GM12878 (cell line): ENCODE results near the gene SLC6A1. TPM values are rescaled to one million over a fixed set of nuclear protein-coding genes. Genes with fewer than 3 reads are reported as not detected.

Source experiments
- ATAC-seq: fragments of 200-7000 bp; cut with Tn5 transposase; 3 replicates; pipeline ENCODE4 v1.9.1; 2020; ENCODE audit warnings: mild to moderate bottlenecking, moderate library complexity
- BruUV-seq: library from RNA; stranded (reverse); fragments of 400-500 nt; replicated peaks from 2 replicates; lab custom pipeline; 2021; lab: Mats Ljungman, UMichigan
- CTCF ChIA-PET: fragments of 300-600 bp; sonication (Branson Sonifier 250); formaldehyde crosslinking; extraction: SDS; loops from one replicate; lab custom pipeline; 2021; ENCODE audit warnings: inconsistent platforms; lab: Yijun Ruan, JAX
- POLR2A ChIA-PET: fragments of 350-600 bp; formaldehyde crosslinking; extraction: SDS; loops from one replicate; lab custom pipeline; 2021; ENCODE audit warnings: inconsistent platforms; lab: Charles Lee
- RAD21 ChIA-PET: fragments of 300-600 bp; sonication (Branson Sonifier 250); formaldehyde crosslinking; loops from one replicate; lab custom pipeline; 2023; ENCODE audit warnings: antibody characterized with exemption; ENCODE audit not compliant: unreplicated experiment; lab: Charles Lee
- SMC1A ChIA-PET: fragments of 300-600 bp; sonication (Branson Sonifier 250); formaldehyde crosslinking; loops from one replicate; lab custom pipeline; 2023; ENCODE audit not compliant: unreplicated experiment, uncharacterized antibody; lab: Charles Lee
- DNase-seq: peaks from one replicate; pipeline ENCODE4 v3.0.0-alpha.2; 2011; ENCODE audit warnings: low read depth, low spot score
- FAIRE-seq: peaks from 3 replicates; lab custom pipeline; 2011; peaks lifted over from hg19 to GRCh38; lab: Jason Lieb, UNC
- H2AFZ ChIP-seq: 2 replicates; pipeline ENCODE4 v1.6.0; 2011; ENCODE audit warnings: low read depth, low read length, control low read depth; ENCODE audit not compliant: control insufficient read depth
- H3K27ac ChIP-seq: 2 replicates; pipeline ENCODE4 v1.5.1; 2011; ENCODE audit warnings: control low read depth; ENCODE audit not compliant: control insufficient read depth, insufficient read depth
- H3K27me3 ChIP-seq, 2 experiments: replicated peaks in 1 of 2; 2 replicates each; pipeline versions ENCODE4 v1.6.0 to v1.6.1; 2011; ENCODE audit warnings: low read length in 1 of 2; ENCODE audit not compliant: control insufficient read depth in 2 of 2, insufficient read depth in 2 of 2
- H3K36me3 ChIP-seq, 2 experiments: 2 replicates each; pipeline ENCODE4 v1.5.1; 2011; ENCODE audit warnings: low read length in 1 of 2; ENCODE audit not compliant: control insufficient read depth in 2 of 2, insufficient read depth in 2 of 2
- H3K4me1 ChIP-seq: 2 replicates; pipeline ENCODE4 v1.6.1; 2011; ENCODE audit warnings: mild to moderate bottlenecking, low read length, moderate library complexity, mixed read lengths; ENCODE audit not compliant: control insufficient read depth, insufficient read depth
- H3K4me2 ChIP-seq: 2 replicates; pipeline ENCODE4 v1.6.0; 2011; ENCODE audit warnings: control low read depth; ENCODE audit not compliant: control insufficient read depth, insufficient read depth
- H3K4me3 ChIP-seq: fragments of 200-600 bp; sonication (generic); 2 replicates; pipeline ENCODE4 v1.5.1; 2016
- H3K79me2 ChIP-seq: 2 replicates; pipeline ENCODE4 v1.6.0; 2011; ENCODE audit warnings: low read length; ENCODE audit not compliant: control insufficient read depth, insufficient read depth
- H3K9ac ChIP-seq: 2 replicates; pipeline ENCODE4 v1.8.0; 2011; ENCODE audit warnings: low read length, control low read depth, mixed read lengths; ENCODE audit not compliant: control insufficient read depth, insufficient read depth
- H3K9me3 ChIP-seq: replicated peaks from 3 replicates; pipeline ENCODE4 v1.5.1; 2011; ENCODE audit warnings: mild to moderate bottlenecking, low read length; ENCODE audit not compliant: control insufficient read depth, insufficient read depth
- H4K20me1 ChIP-seq: 2 replicates; pipeline ENCODE4 v1.6.0; 2011; ENCODE audit not compliant: control insufficient read depth, insufficient read depth
- ATF7 ChIP-seq: fragments of 450-650 bp; IDR thresholded peaks from 2 replicates; pipeline ENCODE4 v1.6.1; 2016; ENCODE audit warnings: low read depth, mild to moderate bottlenecking
- CTCF ChIP-seq, 3 experiments: IDR thresholded peaks in 2 of 3; conservative IDR thresholded peaks in 1 of 3; 2 replicates each; pipeline ENCODE4 v1.5.1; 2011; ENCODE audit warnings: low read depth in 3 of 3, low read length in 3 of 3, mild to moderate bottlenecking in 3 of 3, control low read depth in 2 of 3, moderate library complexity in 2 of 3, inconsistent platforms in 1 of 3, mixed read lengths in 1 of 3; ENCODE audit not compliant: control insufficient read depth in 2 of 3, insufficient read depth in 1 of 3; ENCODE audit errors: extremely low read depth in 1 of 3
- HDAC2 ChIP-seq: fragments of 200-600 bp; sonication (generic); IDR thresholded peaks from 2 replicates; pipeline ENCODE4 v1.6.1; 2017
- IRF5 ChIP-seq: fragments of 450-650 bp; IDR thresholded peaks from 2 replicates; pipeline ENCODE4 v1.6.1; 2017; ENCODE audit warnings: borderline replicate concordance
- NKRF ChIP-seq: fragments of 450-650 bp; conservative IDR thresholded peaks from 2 replicates; pipeline ENCODE4 v1.6.1; 2017; ENCODE audit warnings: mild to moderate bottlenecking, moderate library complexity
- RB1 ChIP-seq: fragments of 450-650 bp; formaldehyde crosslinking; IDR thresholded peaks from 2 replicates; pipeline ENCODE4 v1.6.1; 2017; ENCODE audit warnings: mild to moderate bottlenecking, borderline replicate concordance
- RELA ChIP-seq: fragments of 450-650 bp; IDR thresholded peaks from 2 replicates; pipeline ENCODE4 v1.8.0; 2014; ENCODE audit warnings: borderline replicate concordance; ENCODE audit not compliant: partially characterized antibody
- RFX5 ChIP-seq: IDR thresholded peaks from 2 replicates; pipeline ENCODE4 v1.6.1; 2011; ENCODE audit warnings: low read depth, low read length, improper control_type of control experiment
- TCF12 ChIP-seq: IDR thresholded peaks from 2 replicates; pipeline ENCODE4 v1.6.1; 2011; ENCODE audit warnings: low read depth, mild to moderate bottlenecking, low read length
- YY1 ChIP-seq: IDR thresholded peaks from 2 replicates; pipeline ENCODE4 v1.6.1; 2011; ENCODE audit warnings: low read depth, mild to moderate bottlenecking, low read length
- WGBS: methylation state at CpG from one replicate; pipeline ENCODE4 v1.1.6; 2016; ENCODE audit warnings: low lambda C conversion rate; ENCODE audit not compliant: insufficient replicate concordance, insufficient coverage; ENCODE audit errors: missing lambda C conversion rate; 5-methylcytosine and 5-hydroxymethylcytosine counted together
- in situ Hi-C: fragments of 300-500 bp; cut with MboI; formaldehyde crosslinking; loops from 9 replicates; pipeline ENCODE4 v1.14.3; 2018; ENCODE audit warnings: mixed read lengths
- intact Hi-C: fragments of 100-400 bp; cut with micrococcal nuclease; formaldehyde crosslinking; loops from one replicate; pipeline ENCODE4 v1.14.2; 2022; ENCODE audit not compliant: unreplicated experiment
- polyA plus RNA-seq, 11 experiments: library from polyadenylated mRNA; depleted of rRNA in 4 of 11; unstranded in 6 of 11; stranded (reverse) in 5 of 11; fragments of >200 nt; fragmentation: Nextera tagmentation in 4 of 11; fragmentation: Illumina TruSeq in 1 of 11; extraction: Ambion mirVana in 4 of 11; extraction: Trizol in 1 of 11; gene quantifications; 1 replicate in 1 of 11; 2 replicates in 10 of 11; pipeline versions ENCODE4 v1.2.1 to v1.2.3, GENCODE V29; 2011 to 2016; ENCODE audit warnings: inconsistent platforms in 2 of 11, missing spikeins in 2 of 11, low read depth in 1 of 11
- total RNA-seq, 4 experiments: library from RNA; depleted of rRNA in 3 of 4; stranded (reverse); fragments of >200 nt in 3 of 4; fragmentation: Illumina TruSeq in 1 of 4; extraction: Trizol in 1 of 4; gene quantifications; 2 replicates each; pipeline versions ENCODE4 v1.2.1 to v1.2.3, GENCODE V29; 2013 to 2021
- TF ChIP-seq, protein P1 (sequence below): fragments of 450-650 bp; IDR thresholded peaks from 2 replicates; pipeline ENCODE4 v1.6.1; 2017; ENCODE audit warnings: mild to moderate bottlenecking, low read depth, inconsistent platforms; ENCODE audit not compliant: poor library complexity, severe bottlenecking

Gene SLC6A1
- total and polyA plus RNA-seq, 10 of the 15 experiments (the other 5 are each of a cell fraction or from before 2014, with no cell fraction given): not detected

- no peak for FAIRE-seq
- Histone ChIP-seq H2AFZ (no peak overlapping the region), H3K27ac (no peak overlapping the region), H3K27me3 (peaks cover 0 to 3% of the 10 kb centered on the region in 2 experiments; a peak in 2 of 4 replicates), H3K79me2 (no peaks in the 10 kb centered on the region), H3K9me3 (no peaks in the 10 kb centered on the region), H3K9ac (no peak overlapping the region), H3K4me1 (no peaks in the 10 kb centered on the region), H3K36me3 (no peaks in the 10 kb centered on the region), H4K20me1 (no peaks in the 10 kb centered on the region), H3K4me2 (no peak overlapping the region), H3K4me3 (no peak overlapping the region)
- in situ Hi-C loops: no loop called here
- TF ChIP-seq, protein P1, sequence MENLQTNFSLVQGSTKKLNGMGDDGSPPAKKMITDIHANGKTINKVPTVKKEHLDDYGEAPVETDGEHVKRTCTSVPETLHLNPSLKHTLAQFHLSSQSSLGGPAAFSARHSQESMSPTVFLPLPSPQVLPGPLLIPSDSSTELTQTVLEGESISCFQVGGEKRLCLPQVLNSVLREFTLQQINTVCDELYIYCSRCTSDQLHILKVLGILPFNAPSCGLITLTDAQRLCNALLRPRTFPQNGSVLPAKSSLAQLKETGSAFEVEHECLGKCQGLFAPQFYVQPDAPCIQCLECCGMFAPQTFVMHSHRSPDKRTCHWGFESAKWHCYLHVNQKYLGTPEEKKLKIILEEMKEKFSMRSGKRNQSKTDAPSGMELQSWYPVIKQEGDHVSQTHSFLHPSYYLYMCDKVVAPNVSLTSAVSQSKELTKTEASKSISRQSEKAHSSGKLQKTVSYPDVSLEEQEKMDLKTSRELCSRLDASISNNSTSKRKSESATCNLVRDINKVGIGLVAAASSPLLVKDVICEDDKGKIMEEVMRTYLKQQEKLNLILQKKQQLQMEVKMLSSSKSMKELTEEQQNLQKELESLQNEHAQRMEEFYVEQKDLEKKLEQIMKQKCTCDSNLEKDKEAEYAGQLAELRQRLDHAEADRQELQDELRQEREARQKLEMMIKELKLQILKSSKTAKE: no peak
- TF ChIP-seq NKRF: no peak
- TF ChIP-seq ATF7: no peak
- TF ChIP-seq YY1: no peak
- no peak for TF ChIP-seq RELA
- no peak for TF ChIP-seq RFX5
- TF ChIP-seq RB1: no peak
- TF ChIP-seq IRF5: no peak
- TF ChIP-seq TCF12: no peak
- TF ChIP-seq CTCF (IDR thresholded peaks at IDR 0.05 in 2 of 3, conservative IDR thresholded peaks at IDR 0.05 in 1 of 3; ENCODE audit: control insufficient read depth in 2 of 3, extremely low read depth in 1 of 3, insufficient read depth in 1 of 3, low read depth in 3 of 3, low read length in 3 of 3): no peak
- TF ChIP-seq HDAC2: no peak
- SMC1A ChIA-PET: no interaction called here
- no peak for ATAC-seq
- POLR2A ChIA-PET: interaction anchor here (0.6 kb wide), 1 partner anchor 64 kb away, joined by 4 read pairs; no protein-coding TSS in a partner anchor
- intact Hi-C loops: no loop called here
- no TSS peak for BruUV-seq
- CTCF ChIA-PET: interaction anchor here (0.8 kb wide), 1 partner anchor 24 kb away, joined by 3 read pairs; no protein-coding TSS in a partner anchor
- 11% methylated on average over 10 of the region's 11 CpGs for WGBS
- RAD21 ChIA-PET: no interaction called here
- no peak for DNase-seq
These were observed 92.1 kb downstream of the SLC6A1 start for GRCh38 chr3:11084677-11085076.
